Caco-2 (cell line): ENCODE measurements around the gene STAT1. TPM values are rescaled to one million over a fixed set of nuclear protein-coding genes. Genes with fewer than 3 reads are reported as not detected.

Source experiments
- BruUV-seq: library from RNA; stranded (reverse); fragments of 400-500 nt; replicated peaks from 2 replicates; lab custom pipeline; 2021; lab: Mats Ljungman, UMichigan
- CTCF ChIA-PET: fragments of 300-600 bp; sonication (Branson Sonifier 250); formaldehyde crosslinking; loops from one replicate; lab custom pipeline; 2022; ENCODE audit warnings: antibody characterized with exemption; lab: Charles Lee
- POLR2A ChIA-PET: fragments of 300-600 bp; sonication (Branson Sonifier 250); formaldehyde crosslinking; loops from one replicate; lab custom pipeline; 2022; ENCODE audit warnings: antibody characterized with exemption; lab: Charles Lee
- DNase-seq, 2 experiments: peaks; one replicate each; pipeline versions ENCODE4 v3.0.0 to v3.0.0-alpha.2; 2020 to 2022
- H3K27me3 ChIP-seq: replicated peaks from 2 replicates; pipeline ENCODE4 v1.6.0; 2011; ENCODE audit warnings: low read length; ENCODE audit not compliant: control insufficient read depth, insufficient read depth
- H3K36me3 ChIP-seq: 2 replicates; pipeline ENCODE4 v1.5.1; 2011; ENCODE audit warnings: low read length; ENCODE audit not compliant: control insufficient read depth, insufficient read depth
- H3K4me1 ChIP-seq: fragments of 250-450 bp; sonication (Bioruptor Pico); 2 replicates; pipeline ENCODE4 v1.5.1; 2020; ENCODE audit warnings: mild to moderate bottlenecking
- H3K4me3 ChIP-seq: 2 replicates; pipeline ENCODE4 v1.5.1; 2011; ENCODE audit warnings: low read depth, mild to moderate bottlenecking, control low read depth, low read length
- H3K9me3 ChIP-seq: fragments of 250-450 bp; sonication (Bioruptor Pico); 2 replicates; pipeline ENCODE4 v1.5.1; 2020; ENCODE audit warnings: mild to moderate bottlenecking, moderate library complexity
- H3K27ac Mint-ChIP-seq: one replicate; pipeline ENCODE4 v1.8.0; 2022; ENCODE audit warnings: mixed read lengths; ENCODE audit not compliant: unreplicated experiment
- H3K27me3 Mint-ChIP-seq: one replicate; pipeline ENCODE4 v1.8.0; 2022; ENCODE audit warnings: mixed read lengths; ENCODE audit not compliant: insufficient read depth, unreplicated experiment
- H3K36me3 Mint-ChIP-seq: one replicate; pipeline ENCODE4 v1.8.0; 2022; ENCODE audit warnings: mild to moderate bottlenecking, mixed read lengths; ENCODE audit not compliant: insufficient read depth, unreplicated experiment
- H3K4me1 Mint-ChIP-seq: one replicate; pipeline ENCODE4 v1.8.0; 2022; ENCODE audit warnings: low read depth, mixed read lengths; ENCODE audit not compliant: unreplicated experiment
- H3K4me3 Mint-ChIP-seq: one replicate; pipeline ENCODE4 v1.8.0; 2022; ENCODE audit warnings: mild to moderate bottlenecking, moderate library complexity, mixed read lengths; ENCODE audit not compliant: unreplicated experiment
- H3K9me3 Mint-ChIP-seq: one replicate; pipeline ENCODE4 v1.8.0; 2022; ENCODE audit warnings: mixed read lengths; ENCODE audit not compliant: unreplicated experiment
- CTCF ChIP-seq, 2 experiments: fragments of 200-600 bp in 1 of 2; IDR thresholded peaks; 1 replicate in 1 of 2; 2 replicates in 1 of 2; pipeline versions ENCODE4 v1.5.1 to v1.8.0; 2011 to 2022; ENCODE audit warnings: antibody characterized with exemption in 1 of 2, control low read depth in 1 of 2, inconsistent platforms in 1 of 2, low read depth in 1 of 2, low read length in 1 of 2, mild to moderate bottlenecking in 1 of 2, moderate library complexity in 1 of 2; ENCODE audit not compliant: insufficient read depth in 1 of 2, severe bottlenecking in 1 of 2, unreplicated experiment in 1 of 2
- intact Hi-C: fragments of 100-400 bp; cut with micrococcal nuclease; formaldehyde crosslinking; loops from one replicate; pipeline ENCODE4 v1.10.0; 2022; ENCODE audit not compliant: unreplicated experiment
- total RNA-seq: library from RNA; stranded (reverse); gene quantifications from 2 replicates; pipeline ENCODE4 v1.2.3, GENCODE V29; 2022

STAT1 gene
- total RNA-seq, 1 experiment from 2014 or later: 126 TPM

- Histone ChIP-seq H3K27me3 (no peaks in the 10 kb centered on the region), H3K36me3 (no peaks in the 10 kb centered on the region), H3K4me3 (no peak overlapping the region), H3K9me3 (0 out of 2 replicates have a peak, but pooled peaks cover 2% of the 10 kb centered on the region), H3K4me1 (peaks cover 12% of the 10 kb centered on the region)
- ChIA-PET CTCF (no interaction called here), POLR2A (no interaction called here)
- Mint-ChIP-seq H3K27ac (no peak overlapping the region), H3K4me3 (no peak overlapping the region), H3K9me3 (peaks cover 22% of the 10 kb centered on the region), H3K4me1 (peaks cover 10% of the 10 kb centered on the region), H3K36me3 (no peaks in the 10 kb centered on the region), H3K27me3 (no peaks in the 10 kb centered on the region)
- BruUV-seq: no TSS peak
- intact Hi-C loops: no loop called here
- no peak for DNase-seq
- no peak for TF ChIP-seq CTCF (IDR thresholded peaks at IDR 0.05; ENCODE audit: insufficient read depth in 1 of 2, low read depth in 1 of 2, low read length in 1 of 2, severe bottlenecking in 1 of 2, unreplicated experiment in 1 of 2)
Observed at GRCh38 chr2:191043438-191043837, 29.5 kb upstream of the STAT1 start.

- no peak for TF ChIP-seq CTCF (IDR thresholded peaks at IDR 0.05; ENCODE audit: insufficient read depth in 1 of 2, low read depth in 1 of 2, low read length in 1 of 2, severe bottlenecking in 1 of 2, unreplicated experiment in 1 of 2)
- peaks cover 22% of the 10 kb centered on the region for H3K9me3 Mint-ChIP-seq
- Histone ChIP-seq H3K4me1 (peaks cover 12% of the 10 kb centered on the region), H3K9me3 (0 out of 2 replicates have a peak, but pooled peaks cover 2% of the 10 kb centered on the region), H3K36me3 (no peaks in the 10 kb centered on the region), H3K27me3 (no peaks in the 10 kb centered on the region), H3K4me3 (no peak overlapping the region)
- H3K4me3 Mint-ChIP-seq: no peak overlapping the region
- CTCF ChIA-PET: no interaction called here
- H3K4me1 Mint-ChIP-seq: peaks cover 10% of the 10 kb centered on the region
- intact Hi-C loops: no loop called here
- POLR2A ChIA-PET: interaction anchor here (1.2 kb wide), 1 partner anchor 27 kb away, joined by 3 read pairs; no protein-coding TSS in a partner anchor
- no peaks in the 10 kb centered on the region for H3K27me3 Mint-ChIP-seq
- peak overlapping the region; percentile 3 for H3K27ac Mint-ChIP-seq
- BruUV-seq: no TSS peak
- DNase-seq: peak in 1 of 2 experiments; percentile 49
- no peaks in the 10 kb centered on the region for H3K36me3 Mint-ChIP-seq
Observed at GRCh38 chr2:191041418-191042161, 27.6 kb upstream of the STAT1 start.

GRCh38 chr2:191039616-191040015 is 25.6 kb upstream of the STAT1 start:
- BruUV-seq: no TSS peak
- ChIA-PET POLR2A (no interaction called here), CTCF (no interaction called here)
- H3K36me3 ChIP-seq: no peaks in the 10 kb centered on the region
- H3K4me1 Mint-ChIP-seq: peaks cover 11% of the 10 kb centered on the region
- DNase-seq: no peak
- H3K9me3 Mint-ChIP-seq: peaks cover 19% of the 10 kb centered on the region
- 0 out of 2 replicates have a peak, but pooled peaks cover under 1% of the 10 kb centered on the region for H3K9me3 ChIP-seq
- H3K4me1 ChIP-seq: peaks cover 12% of the 10 kb centered on the region
- no peaks in the 10 kb centered on the region for H3K36me3 Mint-ChIP-seq
- TF ChIP-seq CTCF (IDR thresholded peaks at IDR 0.05; ENCODE audit: insufficient read depth in 1 of 2, low read depth in 1 of 2, low read length in 1 of 2, severe bottlenecking in 1 of 2, unreplicated experiment in 1 of 2): no peak
- H3K4me3 ChIP-seq: no peak overlapping the region
- intact Hi-C loops: no loop called here
- H3K27me3 Mint-ChIP-seq: no peaks in the 10 kb centered on the region
- H3K27ac Mint-ChIP-seq: no peak overlapping the region
- no peak overlapping the region for H3K4me3 Mint-ChIP-seq
- H3K27me3 ChIP-seq: no peaks in the 10 kb centered on the region
